GM19351 (cell line): ENCODE measurements around the gene DNAJC6.

Experiments used
- ATAC-seq: cut with Tn5 transposase; IDR thresholded peaks from one replicate; pipeline ENCODE4 v1.9.1; 2021; ENCODE audit warnings: mild to moderate bottlenecking, moderate library complexity; ENCODE audit not compliant: unreplicated experiment

Gene DNAJC6

GRCh38 chr1:65292861-65293593, 16.3 kb upstream of the DNAJC6 start:
- no peak for ATAC-seq

GRCh38 chr1:65297706-65298105, 11.6 kb upstream of the DNAJC6 start:
- no peak for ATAC-seq

DNA sequence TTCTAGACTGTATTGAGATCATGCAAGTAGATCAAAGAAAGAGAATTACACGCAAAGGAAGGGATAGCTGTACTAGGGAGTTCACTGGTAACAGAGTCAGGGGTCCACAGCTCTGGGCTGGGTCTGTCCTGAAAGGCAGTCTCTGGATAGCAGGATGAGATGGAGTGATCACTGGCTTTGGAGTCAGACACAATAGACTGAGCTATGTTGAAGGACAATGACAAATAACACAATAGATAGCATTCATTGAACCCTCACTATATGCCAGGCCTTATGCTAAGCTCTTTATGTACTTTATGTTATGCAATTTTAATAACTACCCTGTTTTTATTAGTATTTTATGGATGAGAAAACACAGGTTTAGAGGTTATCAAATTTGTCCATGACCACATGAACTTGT, 10.0 kb upstream of the DNAJC6 start:
- no peak for ATAC-seq

DNA sequence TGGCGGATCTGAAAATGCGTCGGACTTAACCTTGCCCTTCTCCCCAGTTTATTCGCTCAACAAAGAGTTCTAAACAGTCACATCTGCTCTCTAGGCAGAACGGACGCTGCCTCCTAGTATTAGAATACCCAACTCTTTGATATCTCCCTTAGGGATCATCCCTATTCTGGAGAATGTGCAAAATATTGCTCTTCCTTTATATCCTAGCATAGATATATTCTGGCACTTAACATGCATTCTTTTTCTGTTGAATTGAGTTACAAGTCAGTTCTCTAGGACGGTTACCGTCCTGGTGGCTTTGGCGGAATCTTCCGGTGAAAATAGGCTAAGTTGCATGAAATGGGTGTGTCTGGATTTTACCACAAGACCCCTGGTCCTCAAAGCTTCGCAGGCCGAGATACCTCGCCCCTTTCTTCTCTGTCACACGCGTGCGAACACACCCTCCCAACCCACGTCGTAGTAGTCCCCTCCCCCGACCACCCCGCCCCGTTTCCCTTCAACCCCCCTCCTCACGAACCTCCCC, 501 bp upstream of the DNAJC6 start:
- no peak for ATAC-seq

- peak; percentile 16 for ATAC-seq
Measured at GRCh38 chr1:65310078-65310587, 790 bp downstream of the DNAJC6 start.

- no peak for ATAC-seq
Measured at GRCh38 chr1:65311760-65312159, 2.4 kb downstream of the DNAJC6 start.

DNA sequence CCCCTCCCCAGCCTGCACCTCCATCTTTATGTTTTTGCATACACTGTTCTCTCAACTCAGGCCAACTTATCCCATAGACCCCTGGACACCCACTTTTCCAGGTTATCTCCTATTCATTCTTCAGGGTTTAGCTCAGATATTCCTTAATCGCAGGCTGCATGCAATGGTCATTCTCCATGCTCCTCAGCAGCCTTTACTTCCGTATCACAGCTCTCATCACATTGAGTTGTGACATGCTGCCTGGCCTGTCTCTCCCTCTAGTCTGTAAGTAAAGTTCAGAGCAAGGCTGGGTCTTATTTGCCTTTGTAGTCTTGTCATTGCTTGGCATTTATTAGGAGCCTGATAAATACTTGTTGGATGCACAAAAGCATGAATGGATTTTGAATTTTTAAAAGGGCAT, 6.9 kb downstream of the DNAJC6 start:
- no peak for ATAC-seq

GRCh38 chr1:65317866-65318653, 8.7 kb downstream of the DNAJC6 start:
- ATAC-seq, result no peak

GRCh38 chr1:65319141-65319540, 9.8 kb downstream of the DNAJC6 start:
- ATAC-seq, result no peak

- ATAC-seq, result no peak
Measured at GRCh38 chr1:65319754-65320153, 10.4 kb downstream of the DNAJC6 start.

DNA sequence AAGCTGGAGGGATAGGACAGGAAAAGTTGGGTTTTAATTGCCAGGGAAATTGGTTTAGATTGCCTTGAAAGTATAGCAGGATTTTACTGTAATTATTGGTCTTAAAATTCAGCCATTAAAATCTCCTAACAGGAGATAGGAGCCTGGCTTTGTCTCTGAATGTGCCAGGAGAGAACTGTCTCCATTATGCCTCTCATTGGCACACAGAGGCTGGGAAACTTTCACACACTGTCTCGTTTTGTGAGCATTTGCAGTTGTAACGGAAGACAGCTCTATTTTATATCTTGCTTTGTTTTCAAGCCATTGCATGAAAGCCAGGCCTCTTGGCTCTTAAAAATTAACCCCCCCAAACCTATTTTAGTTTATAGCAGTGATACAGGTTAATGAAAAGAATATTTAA, 12.5 kb downstream of the DNAJC6 start:
- ATAC-seq, result no peak

DNA sequence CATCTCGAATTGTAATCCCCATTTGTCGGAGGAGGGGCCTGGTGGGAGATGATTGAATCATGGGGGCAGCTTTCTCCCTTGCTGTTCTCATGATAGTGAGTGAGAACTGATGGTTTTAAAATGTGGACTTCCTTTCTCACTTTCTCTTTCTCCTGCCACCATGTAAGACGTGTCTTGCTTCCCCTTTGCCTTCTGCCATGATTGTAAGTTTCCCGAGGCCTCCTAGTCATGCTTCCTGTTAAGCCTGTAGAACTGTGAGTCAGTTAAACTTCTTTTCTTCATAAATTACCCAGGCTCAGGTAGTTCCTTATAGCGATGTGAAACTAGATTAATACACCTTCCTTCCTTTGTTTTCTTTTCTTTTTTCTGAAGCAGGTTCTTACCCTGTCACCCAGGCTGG, 13.9 kb downstream of the DNAJC6 start:
- no peak for ATAC-seq

GRCh38 chr1:65330021-65330420, 20.7 kb downstream of the DNAJC6 start:
- ATAC-seq, result no peak

GRCh38 chr1:65330822-65331221, 21.5 kb downstream of the DNAJC6 start:
- ATAC-seq, result no peak

DNA sequence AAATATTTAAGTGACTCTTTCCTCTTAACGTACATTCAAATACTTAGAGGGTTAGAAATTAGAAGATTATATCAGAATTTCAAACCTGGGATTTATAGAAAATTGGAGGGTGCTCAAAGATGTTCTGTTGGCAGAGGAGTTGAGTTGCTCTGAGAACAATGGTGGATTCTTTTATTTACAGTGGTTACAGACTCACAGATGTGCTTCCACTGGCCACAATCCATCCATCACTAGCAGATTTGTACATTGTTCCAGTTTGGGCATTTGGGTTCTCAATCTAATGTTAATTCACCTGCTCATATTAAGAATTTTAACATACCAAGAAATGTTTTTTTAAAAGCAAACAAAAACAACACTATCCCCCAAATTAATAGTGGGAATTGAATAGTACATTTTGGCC, 23.5 kb downstream of the DNAJC6 start:
- ATAC-seq, result no peak

DNA sequence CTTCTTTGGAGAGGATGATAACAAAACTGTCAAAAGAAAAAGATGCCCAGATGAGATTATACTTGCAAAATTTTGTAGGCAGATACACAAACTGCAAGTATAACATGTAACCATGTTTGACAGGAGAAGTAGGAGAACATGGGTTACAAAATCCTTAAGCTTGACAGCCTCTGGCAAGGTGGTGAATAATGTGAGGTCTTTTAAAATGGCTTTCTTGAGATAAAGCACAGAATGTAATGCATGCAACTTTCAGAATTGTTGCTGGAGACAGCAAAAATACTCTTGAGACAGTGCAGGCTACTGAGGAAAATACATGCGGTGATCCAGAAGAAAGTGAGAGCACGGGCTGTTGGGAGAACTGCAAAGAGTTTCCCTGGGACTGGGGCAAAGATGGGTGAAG, 24.7 kb downstream of the DNAJC6 start:
- no peak for ATAC-seq

DNA sequence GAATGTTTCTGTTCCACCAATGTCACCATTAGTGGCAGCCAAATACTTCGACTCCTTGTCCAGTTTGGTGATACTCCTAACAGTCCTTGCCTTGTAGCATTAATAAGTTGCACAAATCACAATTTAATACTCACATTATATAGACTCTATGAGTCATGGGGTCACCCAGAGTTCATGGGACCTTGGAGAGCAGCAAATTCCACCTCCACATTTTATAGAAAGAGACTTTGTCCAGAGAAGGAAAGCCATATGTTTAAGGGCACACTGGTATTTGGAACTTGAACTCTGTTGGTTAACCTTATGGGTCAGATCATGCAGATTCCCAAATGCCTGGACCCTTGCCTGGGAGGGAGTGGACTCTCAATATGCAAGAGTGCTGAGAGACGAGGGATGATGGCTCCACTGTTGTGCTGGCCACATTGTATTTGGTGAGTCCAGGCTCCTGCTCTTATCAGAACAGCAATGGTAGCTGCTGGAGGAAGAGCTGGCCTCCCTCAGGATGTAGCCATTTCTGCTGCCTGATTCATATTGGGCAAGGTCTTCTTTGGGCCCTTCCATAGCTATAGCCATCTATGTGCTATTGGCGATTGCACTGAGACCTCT, 30.6 kb downstream of the DNAJC6 start:
- ATAC-seq, result no peak

- no peak for ATAC-seq
Measured at GRCh38 chr1:65341381-65341780, 32.0 kb downstream of the DNAJC6 start.

DNA sequence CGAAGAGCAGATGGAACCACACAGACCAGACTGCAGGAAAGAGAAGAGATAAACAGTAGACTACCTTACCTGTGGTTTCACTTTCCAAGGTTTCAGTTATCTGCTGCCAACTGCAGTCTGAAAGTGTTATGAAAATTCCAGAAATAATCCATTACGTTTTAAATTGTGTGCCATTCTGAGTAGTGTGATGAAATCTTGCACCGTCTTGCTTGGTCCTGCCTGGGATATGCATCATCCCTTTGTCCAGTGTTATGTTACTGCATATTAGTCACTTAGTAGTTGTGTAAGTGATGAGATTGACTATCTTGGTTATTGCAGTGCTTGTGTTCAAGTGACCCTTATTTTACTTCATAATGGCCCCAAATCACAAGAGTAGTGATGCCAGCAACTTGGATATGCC, 33.9 kb downstream of the DNAJC6 start:
- no peak for ATAC-seq

- ATAC-seq, result no peak
Measured at GRCh38 chr1:65344171-65344814, 35.0 kb downstream of the DNAJC6 start.

DNA sequence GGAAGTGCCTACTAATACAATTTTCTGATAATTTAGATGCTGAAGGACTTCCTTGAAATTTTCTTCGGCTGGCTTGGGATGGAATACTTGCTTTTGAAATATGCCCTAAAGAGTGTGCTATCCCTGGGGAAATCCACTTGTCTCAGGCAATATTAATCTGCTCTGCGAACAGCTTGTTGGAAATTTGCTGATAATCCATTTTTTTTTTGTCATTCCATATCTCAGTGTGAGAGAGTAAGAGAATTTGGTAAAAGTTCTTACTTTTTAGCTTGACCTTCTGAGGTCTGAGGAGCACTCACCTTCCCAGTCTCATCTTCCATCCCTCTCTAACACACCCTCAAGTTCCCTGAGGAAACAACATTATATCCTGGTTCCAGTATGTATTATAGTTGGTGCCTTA, 36.8 kb downstream of the DNAJC6 start:
- no peak for ATAC-seq
